Colonic mucosa (tissue), 4 donors: ENCODE results near the gene MESP2. TPM values are rescaled to one million over a fixed set of nuclear protein-coding genes. Genes with fewer than 3 reads are reported as not detected.

Source experiments
- DNase-seq: peaks from one replicate; pipeline ENCODE4 v3.0.0-alpha.2; 2020
- H3K27ac ChIP-seq: fragments of 200-600 bp; one replicate; pipeline ENCODE4 v1.8.0; 2021
- H3K27me3 ChIP-seq: fragments of 200-600 bp; one replicate; pipeline ENCODE4 v1.8.0; 2021
- H3K36me3 ChIP-seq: fragments of 200-600 bp; one replicate; pipeline ENCODE4 v1.8.0; 2021
- H3K4me1 ChIP-seq: fragments of 200-600 bp; one replicate; pipeline ENCODE4 v1.8.0; 2021; ENCODE audit warnings: mild to moderate bottlenecking
- H3K4me3 ChIP-seq: fragments of 200-600 bp; one replicate; pipeline ENCODE4 v1.8.0; 2021
- H3K9ac ChIP-seq, 2 donors: one replicate each; pipeline ENCODE4 v1.7.0; 2013; ENCODE audit warnings: control low read depth in 2 of 2, low read depth in 2 of 2, low read length in 2 of 2
- H3K9me3 ChIP-seq: fragments of 200-600 bp; one replicate; pipeline ENCODE4 v1.8.0; 2021
- intact Hi-C: fragments of 100-400 bp; cut with DNase I; formaldehyde crosslinking; loops from one replicate; pipeline ENCODE4 v1.14.1; 2022
- total RNA-seq, 2 donors: library from RNA; stranded (reverse); fragmentation: NEBNext Ultra II Directional in 1 of 2; extraction: Animal tissue kit (Norgen Biotek cat#: 25700) in 1 of 2; gene quantifications; one replicate each; pipeline ENCODE4 v1.2.1, GENCODE V29; 2021
- TF ChIP-seq, protein P1 (sequence below): fragments of 200-600 bp; IDR thresholded peaks from one replicate; pipeline ENCODE4 v1.8.0; 2022; ENCODE audit warnings: antibody characterized with exemption, mild to moderate bottlenecking
- donor health status: healthy.
- donor health status: DM: no; HTN: no; CAD: no.
- donor health status: DM: no; HTN: no; CAD: no.

MESP2 gene
- total RNA-seq, 2 donors from 2014 or later: 0.45 to 5.4 TPM

GRCh38 chr15:89768071-89768500, 8.0 kb upstream of the MESP2 start:
- no peak overlapping the region for H3K27ac ChIP-seq
- no peaks in the 10 kb centered on the region for H3K9me3 ChIP-seq
- H3K4me1 ChIP-seq: peaks cover 7% of the 10 kb centered on the region
- H3K27me3 ChIP-seq: no peaks in the 10 kb centered on the region
- no peak overlapping the region for H3K4me3 ChIP-seq
- peak overlapping the region in 1 of 2 donors; percentile 9 for H3K9ac ChIP-seq
- TF ChIP-seq, protein P1, sequence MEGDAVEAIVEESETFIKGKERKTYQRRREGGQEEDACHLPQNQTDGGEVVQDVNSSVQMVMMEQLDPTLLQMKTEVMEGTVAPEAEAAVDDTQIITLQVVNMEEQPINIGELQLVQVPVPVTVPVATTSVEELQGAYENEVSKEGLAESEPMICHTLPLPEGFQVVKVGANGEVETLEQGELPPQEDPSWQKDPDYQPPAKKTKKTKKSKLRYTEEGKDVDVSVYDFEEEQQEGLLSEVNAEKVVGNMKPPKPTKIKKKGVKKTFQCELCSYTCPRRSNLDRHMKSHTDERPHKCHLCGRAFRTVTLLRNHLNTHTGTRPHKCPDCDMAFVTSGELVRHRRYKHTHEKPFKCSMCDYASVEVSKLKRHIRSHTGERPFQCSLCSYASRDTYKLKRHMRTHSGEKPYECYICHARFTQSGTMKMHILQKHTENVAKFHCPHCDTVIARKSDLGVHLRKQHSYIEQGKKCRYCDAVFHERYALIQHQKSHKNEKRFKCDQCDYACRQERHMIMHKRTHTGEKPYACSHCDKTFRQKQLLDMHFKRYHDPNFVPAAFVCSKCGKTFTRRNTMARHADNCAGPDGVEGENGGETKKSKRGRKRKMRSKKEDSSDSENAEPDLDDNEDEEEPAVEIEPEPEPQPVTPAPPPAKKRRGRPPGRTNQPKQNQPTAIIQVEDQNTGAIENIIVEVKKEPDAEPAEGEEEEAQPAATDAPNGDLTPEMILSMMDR: no peak
- peak; percentile 55 for DNase-seq
- intact Hi-C loops: no loop called here
- no peaks in the 10 kb centered on the region for H3K36me3 ChIP-seq

GRCh38 chr15:89769366-89769765, 6.8 kb upstream of the MESP2 start:
- intact Hi-C loops: no loop called here
- DNase-seq: no peak
- no peaks in the 10 kb centered on the region for H3K36me3 ChIP-seq
- H3K9me3 ChIP-seq: no peaks in the 10 kb centered on the region
- peaks cover 7% of the 10 kb centered on the region for H3K4me1 ChIP-seq
- H3K9ac ChIP-seq: no peak overlapping the region
- TF ChIP-seq, protein P1: no peak
- H3K27ac ChIP-seq: no peak overlapping the region
- no peaks in the 10 kb centered on the region for H3K27me3 ChIP-seq
- H3K4me3 ChIP-seq: no peak overlapping the region

- Histone ChIP-seq H3K27me3 (no peaks in the 10 kb centered on the region), H3K27ac (no peak overlapping the region), H3K36me3 (no peaks in the 10 kb centered on the region), H3K9me3 (no peaks in the 10 kb centered on the region), H3K9ac (no peak overlapping the region), H3K4me1 (peaks cover 7% of the 10 kb centered on the region), H3K4me3 (no peak overlapping the region)
- TF ChIP-seq, protein P1: no peak
- intact Hi-C loops: no loop called here
- DNase-seq: no peak
These were observed 6.1 kb upstream of the MESP2 start for GRCh38 chr15:89770041-89770440.

DNA sequence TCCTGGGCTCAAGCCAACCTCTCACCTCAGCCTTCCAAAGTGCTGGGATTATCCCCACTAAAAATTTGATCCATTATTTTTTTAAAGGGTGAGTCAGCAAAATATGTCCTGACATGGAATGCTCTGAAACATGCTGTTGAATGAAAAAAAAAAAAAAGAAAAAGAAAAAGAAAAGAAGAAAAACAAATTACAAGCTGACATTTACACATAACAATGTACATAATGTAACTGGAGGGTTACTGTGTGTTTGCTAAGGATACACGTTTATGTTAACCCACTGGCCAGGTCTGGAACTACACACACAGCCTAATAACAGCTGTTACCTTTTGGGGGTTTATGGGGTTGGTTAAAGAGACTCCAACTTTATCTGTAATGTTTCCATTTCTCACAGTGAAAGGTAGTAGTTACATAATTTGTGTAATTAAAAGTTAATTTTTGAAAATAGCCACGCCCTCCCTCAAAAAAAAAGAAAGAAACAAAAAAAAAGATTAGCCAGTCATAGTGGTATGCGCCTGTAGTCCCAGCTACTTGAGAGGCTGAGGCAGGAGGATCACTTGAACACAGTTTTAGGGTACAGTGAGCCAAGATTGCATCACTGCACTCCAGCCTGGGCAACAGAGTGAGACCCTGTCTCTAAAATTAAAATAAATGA, 3.1 kb upstream of the MESP2 start:
- TF ChIP-seq, protein P1: no peak
- DNase-seq: no peak
- H3K4me1 ChIP-seq: peaks cover 5% of the 10 kb centered on the region
- H3K9me3 ChIP-seq: no peaks in the 10 kb centered on the region
- no peak overlapping the region for H3K27ac ChIP-seq
- no peaks in the 10 kb centered on the region for H3K27me3 ChIP-seq
- no peak overlapping the region for H3K9ac ChIP-seq
- H3K36me3 ChIP-seq: no peaks in the 10 kb centered on the region
- intact Hi-C loops: no loop called here
- no peak overlapping the region for H3K4me3 ChIP-seq

- intact Hi-C loops: no loop called here
- H3K36me3 ChIP-seq: no peaks in the 10 kb centered on the region
- TF ChIP-seq, protein P1: no peak
- DNase-seq: no peak
- no peak overlapping the region for H3K4me3 ChIP-seq
- peaks cover 4% of the 10 kb centered on the region for H3K4me1 ChIP-seq
- H3K9ac ChIP-seq: no peak overlapping the region
- H3K27me3 ChIP-seq: no peaks in the 10 kb centered on the region
- H3K9me3 ChIP-seq: no peaks in the 10 kb centered on the region
- no peak overlapping the region for H3K27ac ChIP-seq
These were observed 1.6 kb upstream of the MESP2 start for GRCh38 chr15:89774492-89774891.
